GM12878 (cell line): ENCODE measurements around the gene CCK. TPM values are rescaled to one million over a fixed set of nuclear protein-coding genes. Genes with fewer than 3 reads are reported as not detected.

ENCODE experiments used
- ATAC-seq: fragments of 200-7000 bp; cut with Tn5 transposase; 3 replicates; pipeline ENCODE4 v1.9.1; 2020; ENCODE audit warnings: mild to moderate bottlenecking, moderate library complexity
- BruUV-seq: library from RNA; stranded (reverse); fragments of 400-500 nt; replicated peaks from 2 replicates; lab custom pipeline; 2021; lab: Mats Ljungman, UMichigan
- CTCF ChIA-PET: fragments of 300-600 bp; sonication (Branson Sonifier 250); formaldehyde crosslinking; extraction: SDS; loops from one replicate; lab custom pipeline; 2021; ENCODE audit warnings: inconsistent platforms; lab: Yijun Ruan, JAX
- POLR2A ChIA-PET: fragments of 350-600 bp; formaldehyde crosslinking; extraction: SDS; loops from one replicate; lab custom pipeline; 2021; ENCODE audit warnings: inconsistent platforms; lab: Charles Lee
- RAD21 ChIA-PET: fragments of 300-600 bp; sonication (Branson Sonifier 250); formaldehyde crosslinking; loops from one replicate; lab custom pipeline; 2023; ENCODE audit warnings: antibody characterized with exemption; ENCODE audit not compliant: unreplicated experiment; lab: Charles Lee
- SMC1A ChIA-PET: fragments of 300-600 bp; sonication (Branson Sonifier 250); formaldehyde crosslinking; loops from one replicate; lab custom pipeline; 2023; ENCODE audit not compliant: unreplicated experiment, uncharacterized antibody; lab: Charles Lee
- DNase-seq: peaks from one replicate; pipeline ENCODE4 v3.0.0-alpha.2; 2011; ENCODE audit warnings: low read depth, low spot score
- FAIRE-seq: peaks from 3 replicates; lab custom pipeline; 2011; peaks lifted over from hg19 to GRCh38; lab: Jason Lieb, UNC
- H2AFZ ChIP-seq: 2 replicates; pipeline ENCODE4 v1.6.0; 2011; ENCODE audit warnings: low read depth, low read length, control low read depth; ENCODE audit not compliant: control insufficient read depth
- H3K27ac ChIP-seq: 2 replicates; pipeline ENCODE4 v1.5.1; 2011; ENCODE audit warnings: control low read depth; ENCODE audit not compliant: control insufficient read depth, insufficient read depth
- H3K27me3 ChIP-seq, 2 experiments: replicated peaks in 1 of 2; 2 replicates each; pipeline versions ENCODE4 v1.6.0 to v1.6.1; 2011; ENCODE audit warnings: low read length in 1 of 2; ENCODE audit not compliant: control insufficient read depth in 2 of 2, insufficient read depth in 2 of 2
- H3K36me3 ChIP-seq, 2 experiments: 2 replicates each; pipeline ENCODE4 v1.5.1; 2011; ENCODE audit warnings: low read length in 1 of 2; ENCODE audit not compliant: control insufficient read depth in 2 of 2, insufficient read depth in 2 of 2
- H3K4me1 ChIP-seq: 2 replicates; pipeline ENCODE4 v1.6.1; 2011; ENCODE audit warnings: mild to moderate bottlenecking, low read length, moderate library complexity, mixed read lengths; ENCODE audit not compliant: control insufficient read depth, insufficient read depth
- H3K4me2 ChIP-seq: 2 replicates; pipeline ENCODE4 v1.6.0; 2011; ENCODE audit warnings: control low read depth; ENCODE audit not compliant: control insufficient read depth, insufficient read depth
- H3K4me3 ChIP-seq: fragments of 200-600 bp; sonication (generic); 2 replicates; pipeline ENCODE4 v1.5.1; 2016
- H3K79me2 ChIP-seq: 2 replicates; pipeline ENCODE4 v1.6.0; 2011; ENCODE audit warnings: low read length; ENCODE audit not compliant: control insufficient read depth, insufficient read depth
- H3K9ac ChIP-seq: 2 replicates; pipeline ENCODE4 v1.8.0; 2011; ENCODE audit warnings: low read length, control low read depth, mixed read lengths; ENCODE audit not compliant: control insufficient read depth, insufficient read depth
- H3K9me3 ChIP-seq: replicated peaks from 3 replicates; pipeline ENCODE4 v1.5.1; 2011; ENCODE audit warnings: mild to moderate bottlenecking, low read length; ENCODE audit not compliant: control insufficient read depth, insufficient read depth
- H4K20me1 ChIP-seq: 2 replicates; pipeline ENCODE4 v1.6.0; 2011; ENCODE audit not compliant: control insufficient read depth, insufficient read depth
- ATF7 ChIP-seq: fragments of 450-650 bp; IDR thresholded peaks from 2 replicates; pipeline ENCODE4 v1.6.1; 2016; ENCODE audit warnings: low read depth, mild to moderate bottlenecking
- CREB1 ChIP-seq: IDR thresholded peaks from 2 replicates; pipeline ENCODE4 v1.6.1; 2012; ENCODE audit warnings: low read depth, mild to moderate bottlenecking, inconsistent platforms
- HDGF ChIP-seq: fragments of 450-650 bp; IDR thresholded peaks from 2 replicates; pipeline ENCODE4 v1.6.1; 2016; ENCODE audit warnings: antibody characterized with exemption
- KDM1A ChIP-seq: fragments of 200-600 bp; sonication (generic); IDR thresholded peaks from 2 replicates; pipeline ENCODE4 v1.6.1; 2016; ENCODE audit warnings: borderline replicate concordance
- MEF2B ChIP-seq: fragments of 450-650 bp; IDR thresholded peaks from 2 replicates; pipeline ENCODE4 v1.6.1; 2018; ENCODE audit warnings: mild to moderate bottlenecking, moderate library complexity; ENCODE audit not compliant: partially characterized antibody, poor library complexity, severe bottlenecking
- POLR2AphosphoS5 ChIP-seq: IDR thresholded peaks from 2 replicates; pipeline ENCODE4 v1.6.1; 2011; ENCODE audit warnings: mild to moderate bottlenecking, low read length, inconsistent platforms
- SUZ12 ChIP-seq: fragments of 200-600 bp; sonication (generic); IDR thresholded peaks from one replicate; pipeline ENCODE4 v1.6.1; 2018; ENCODE audit warnings: antibody characterized with exemption, mild to moderate bottlenecking; ENCODE audit not compliant: unreplicated experiment
- YBX1 ChIP-seq: fragments of 450-650 bp; IDR thresholded peaks from 2 replicates; pipeline ENCODE4 v1.6.1; 2016; ENCODE audit warnings: antibody characterized with exemption
- WGBS: methylation state at CpG from one replicate; pipeline ENCODE4 v1.1.6; 2016; ENCODE audit warnings: low lambda C conversion rate; ENCODE audit not compliant: insufficient replicate concordance, insufficient coverage; ENCODE audit errors: missing lambda C conversion rate; 5-methylcytosine and 5-hydroxymethylcytosine counted together
- in situ Hi-C: fragments of 300-500 bp; cut with MboI; formaldehyde crosslinking; loops from 9 replicates; pipeline ENCODE4 v1.14.3; 2018; ENCODE audit warnings: mixed read lengths
- intact Hi-C: fragments of 100-400 bp; cut with micrococcal nuclease; formaldehyde crosslinking; loops from one replicate; pipeline ENCODE4 v1.14.2; 2022; ENCODE audit not compliant: unreplicated experiment
- polyA plus RNA-seq, 11 experiments: library from polyadenylated mRNA; depleted of rRNA in 4 of 11; unstranded in 6 of 11; stranded (reverse) in 5 of 11; fragments of >200 nt; fragmentation: Nextera tagmentation in 4 of 11; fragmentation: Illumina TruSeq in 1 of 11; extraction: Ambion mirVana in 4 of 11; extraction: Trizol in 1 of 11; gene quantifications; 1 replicate in 1 of 11; 2 replicates in 10 of 11; pipeline versions ENCODE4 v1.2.1 to v1.2.3, GENCODE V29; 2011 to 2016; ENCODE audit warnings: inconsistent platforms in 2 of 11, missing spikeins in 2 of 11, low read depth in 1 of 11
- total RNA-seq, 4 experiments: library from RNA; depleted of rRNA in 3 of 4; stranded (reverse); fragments of >200 nt in 3 of 4; fragmentation: Illumina TruSeq in 1 of 4; extraction: Trizol in 1 of 4; gene quantifications; 2 replicates each; pipeline versions ENCODE4 v1.2.1 to v1.2.3, GENCODE V29; 2013 to 2021
- TF ChIP-seq, protein P1 (sequence below), 3 experiments: IDR thresholded peaks in 2 of 3; conservative IDR thresholded peaks in 1 of 3; 2 replicates each; pipeline ENCODE4 v1.5.1; 2011; ENCODE audit warnings: low read depth in 3 of 3, low read length in 3 of 3, mild to moderate bottlenecking in 3 of 3, control low read depth in 2 of 3, moderate library complexity in 2 of 3, inconsistent platforms in 1 of 3, mixed read lengths in 1 of 3; ENCODE audit not compliant: control insufficient read depth in 2 of 3, insufficient read depth in 1 of 3; ENCODE audit errors: extremely low read depth in 1 of 3

The CCK gene
- total and polyA plus RNA-seq, 10 of the 15 experiments (the other 5 are each of a cell fraction or from before 2014, with no cell fraction given) = not detected

DNA sequence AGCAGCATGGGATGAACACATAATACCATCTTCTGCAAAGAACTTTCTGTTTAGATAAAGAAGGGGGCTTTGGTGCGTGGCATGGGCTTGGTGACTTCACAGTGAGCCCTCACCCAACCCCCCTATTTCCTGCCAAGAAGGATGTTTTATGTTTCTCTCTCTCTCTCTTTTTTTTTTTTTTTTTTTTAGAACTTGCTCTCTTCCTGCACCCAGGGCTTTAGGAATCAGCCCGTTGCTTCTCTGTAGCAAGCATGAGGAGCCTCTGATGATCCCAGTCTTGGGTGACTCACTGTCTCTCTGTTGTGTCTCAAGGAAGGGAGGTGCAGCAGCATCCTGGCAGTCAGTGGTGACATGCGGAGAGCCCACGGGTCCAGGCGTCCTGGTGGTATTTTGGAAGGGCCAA, 49.1 kb downstream of the CCK start:
- BruUV-seq = no TSS peak
- Histone ChIP-seq H3K27ac (peak overlapping the region; percentile 56), H3K4me1 (peaks cover 48% of the 10 kb centered on the region), H3K4me3 (0 out of 2 replicates have a peak overlapping the region, but pooled peaks have one; percentile 14), H3K36me3 (peaks cover 2 to 29% of the 10 kb centered on the region in 2 experiments), H2AFZ (no peak overlapping the region), H3K27me3 (no peaks in the 10 kb centered on the region), H3K9ac (no peak overlapping the region), H4K20me1 (no peaks in the 10 kb centered on the region), H3K79me2 (no peaks in the 10 kb centered on the region), H3K9me3 (no peaks in the 10 kb centered on the region), H3K4me2 (peak overlapping the region; percentile 23; the same call in 1 of the 2 replicates)
- WGBS = 77% methylated on average over 5 of the region's 5 CpGs
- DNase-seq (no peak), FAIRE-seq (no peak), ATAC-seq (no peak)
- CTCF ChIA-PET = no interaction called here
- POLR2A ChIA-PET = interaction anchor here (0.5 kb wide), 1 partner anchor 1932 kb away, joined by 3 read pairs; no protein-coding TSS in a partner anchor
- intact Hi-C loops = no loop called here
- TF ChIP-seq SUZ12 (no peak), HDGF (no peak), CREB1 (no peak), KDM1A (no peak), ATF7 (no peak), MEF2B (no peak), YBX1 (no peak), POLR2AphosphoS5 (no peak)
- TF ChIP-seq, protein P1, sequence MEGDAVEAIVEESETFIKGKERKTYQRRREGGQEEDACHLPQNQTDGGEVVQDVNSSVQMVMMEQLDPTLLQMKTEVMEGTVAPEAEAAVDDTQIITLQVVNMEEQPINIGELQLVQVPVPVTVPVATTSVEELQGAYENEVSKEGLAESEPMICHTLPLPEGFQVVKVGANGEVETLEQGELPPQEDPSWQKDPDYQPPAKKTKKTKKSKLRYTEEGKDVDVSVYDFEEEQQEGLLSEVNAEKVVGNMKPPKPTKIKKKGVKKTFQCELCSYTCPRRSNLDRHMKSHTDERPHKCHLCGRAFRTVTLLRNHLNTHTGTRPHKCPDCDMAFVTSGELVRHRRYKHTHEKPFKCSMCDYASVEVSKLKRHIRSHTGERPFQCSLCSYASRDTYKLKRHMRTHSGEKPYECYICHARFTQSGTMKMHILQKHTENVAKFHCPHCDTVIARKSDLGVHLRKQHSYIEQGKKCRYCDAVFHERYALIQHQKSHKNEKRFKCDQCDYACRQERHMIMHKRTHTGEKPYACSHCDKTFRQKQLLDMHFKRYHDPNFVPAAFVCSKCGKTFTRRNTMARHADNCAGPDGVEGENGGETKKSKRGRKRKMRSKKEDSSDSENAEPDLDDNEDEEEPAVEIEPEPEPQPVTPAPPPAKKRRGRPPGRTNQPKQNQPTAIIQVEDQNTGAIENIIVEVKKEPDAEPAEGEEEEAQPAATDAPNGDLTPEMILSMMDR (IDR thresholded peaks at IDR 0.05 in 2 of 3, conservative IDR thresholded peaks at IDR 0.05 in 1 of 3; ENCODE audit: control insufficient read depth in 2 of 3, extremely low read depth in 1 of 3, insufficient read depth in 1 of 3, low read depth in 3 of 3, low read length in 3 of 3) = no peak
- RAD21 ChIA-PET = no interaction called here
- SMC1A ChIA-PET = interaction anchor here (1.1 kb wide), 1 partner anchor 26 kb away, joined by 3 read pairs; no protein-coding TSS in a partner anchor
- in situ Hi-C loops = no loop called here
